Measurements from ENCODE around the gene TBC1D16. TPM values are rescaled to one million over a fixed set of nuclear protein-coding genes. Genes with fewer than 3 reads are reported as not detected.
"Not testable (repeated sequence)": the region's sequence is repeated elsewhere in the genome, so short reads cannot be mapped to it uniquely, and the experiment has no call there.

TBC1D16 gene
- total RNA-seq, 4 donors from 2014 or later, result 6.4 to 20.2 (median 11.5) TPM

GRCh38 chr17:79966681-79967080, 69.0 kb downstream of the TBC1D16 start:
- DNase-seq, result no peak
- intact Hi-C loops (cut with DNase I), result no loop called here
- Histone ChIP-seq H3K4me1 (no peaks in the 10 kb centered on the region), H3K36me3 (peaks cover 0 to 12% (median 0%) of the 10 kb centered on the region in 3 donors), H3K27me3 (no peaks in the 10 kb centered on the region), H3K27ac (no peak overlapping the region), H3K4me3 (no peak overlapping the region), H3K9me3 (no peaks in the 10 kb centered on the region)
- TF ChIP-seq, protein P1, sequence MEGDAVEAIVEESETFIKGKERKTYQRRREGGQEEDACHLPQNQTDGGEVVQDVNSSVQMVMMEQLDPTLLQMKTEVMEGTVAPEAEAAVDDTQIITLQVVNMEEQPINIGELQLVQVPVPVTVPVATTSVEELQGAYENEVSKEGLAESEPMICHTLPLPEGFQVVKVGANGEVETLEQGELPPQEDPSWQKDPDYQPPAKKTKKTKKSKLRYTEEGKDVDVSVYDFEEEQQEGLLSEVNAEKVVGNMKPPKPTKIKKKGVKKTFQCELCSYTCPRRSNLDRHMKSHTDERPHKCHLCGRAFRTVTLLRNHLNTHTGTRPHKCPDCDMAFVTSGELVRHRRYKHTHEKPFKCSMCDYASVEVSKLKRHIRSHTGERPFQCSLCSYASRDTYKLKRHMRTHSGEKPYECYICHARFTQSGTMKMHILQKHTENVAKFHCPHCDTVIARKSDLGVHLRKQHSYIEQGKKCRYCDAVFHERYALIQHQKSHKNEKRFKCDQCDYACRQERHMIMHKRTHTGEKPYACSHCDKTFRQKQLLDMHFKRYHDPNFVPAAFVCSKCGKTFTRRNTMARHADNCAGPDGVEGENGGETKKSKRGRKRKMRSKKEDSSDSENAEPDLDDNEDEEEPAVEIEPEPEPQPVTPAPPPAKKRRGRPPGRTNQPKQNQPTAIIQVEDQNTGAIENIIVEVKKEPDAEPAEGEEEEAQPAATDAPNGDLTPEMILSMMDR (IDR thresholded peaks at IDR 0.05), result no peak
- 74 to 87% methylated on average over 3 of the region's 3 CpGs for WGBS, 2 donors

DNA sequence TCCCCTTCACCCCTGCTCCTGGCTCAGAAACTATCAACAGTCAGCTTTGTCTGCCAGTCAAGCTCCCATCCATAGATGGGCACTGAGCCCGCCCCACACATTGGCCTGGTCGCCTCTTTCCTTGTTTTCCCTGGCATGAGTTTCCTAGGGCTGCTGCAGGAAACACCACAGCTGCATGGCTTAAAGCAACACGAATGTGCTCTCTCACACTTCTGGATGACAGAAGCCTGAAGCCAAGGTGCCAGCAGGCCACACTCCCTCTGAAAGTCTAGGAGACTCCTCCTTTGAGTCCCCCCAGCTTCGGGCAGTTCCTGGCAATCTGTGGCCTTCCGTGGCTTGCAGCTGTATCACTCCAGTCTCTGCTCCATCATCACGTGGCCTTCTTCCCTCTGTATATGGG, 69.9 kb downstream of the TBC1D16 start:
- intact Hi-C loops (cut with DNase I), result no loop called here
- no peaks in the 10 kb centered on the region for H3K27me3 ChIP-seq
- H3K9me3 ChIP-seq, result no peaks in the 10 kb centered on the region
- DNase-seq, result no peak
- WGBS, 2 donors, result 63 to 80% methylated on average over 3 of the region's 6 CpGs
- H3K36me3 ChIP-seq, result peaks cover 0 to 6% (median 0%) of the 10 kb centered on the region in 3 donors
- H3K27ac ChIP-seq, result no peak overlapping the region
- H3K4me1 ChIP-seq, result no peaks in the 10 kb centered on the region
- TF ChIP-seq POLR2A (IDR thresholded peaks at IDR 0.05), result no peak
- TF ChIP-seq, protein P1 (IDR thresholded peaks at IDR 0.05), result no peak
- no peak overlapping the region for H3K4me3 ChIP-seq

DNA sequence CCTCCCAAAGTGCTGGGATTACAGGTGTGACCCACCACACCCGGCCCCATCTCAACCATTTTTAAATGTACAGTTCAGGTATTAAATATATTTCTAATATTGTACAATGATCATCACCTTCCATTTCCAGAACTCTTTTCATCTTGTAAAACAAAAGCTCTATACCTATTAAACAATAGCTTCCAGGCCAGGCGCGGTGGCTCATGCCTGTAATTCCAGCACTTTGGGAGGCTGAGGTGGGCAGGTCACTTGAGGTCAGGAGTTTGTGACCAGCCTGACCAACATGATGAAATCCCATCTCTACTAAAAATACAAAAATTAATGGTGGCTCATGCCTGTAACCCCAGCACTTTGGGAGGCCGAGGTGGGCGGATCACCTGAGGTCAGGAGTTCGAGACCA, 73.2 kb downstream of the TBC1D16 start:
- H3K36me3 ChIP-seq, H3K9me3 ChIP-seq, DNase-seq: not testable (repeated sequence)

GRCh38 chr17:79961567-79961966, 74.1 kb downstream of the TBC1D16 start:
- H3K27ac ChIP-seq; H3K9me3 ChIP-seq; intact Hi-C loops (cut with DNase I); H3K4me3 ChIP-seq; DNase-seq; H3K4me1 ChIP-seq; H3K36me3 ChIP-seq; H3K27me3 ChIP-seq: not testable (repeated sequence)
- WGBS, 2 donors, result 96% methylated on average over 9 of the region's 9 CpGs

More for the DNA sequence above, 73.2 kb downstream of the TBC1D16 start:
- H3K4me3 ChIP-seq; H3K4me1 ChIP-seq; H3K27ac ChIP-seq; H3K27me3 ChIP-seq; intact Hi-C loops (cut with DNase I): not testable (repeated sequence)
- WGBS, 2 donors, result 96 to 98% methylated on average over 6 of the region's 6 CpGs

DNA sequence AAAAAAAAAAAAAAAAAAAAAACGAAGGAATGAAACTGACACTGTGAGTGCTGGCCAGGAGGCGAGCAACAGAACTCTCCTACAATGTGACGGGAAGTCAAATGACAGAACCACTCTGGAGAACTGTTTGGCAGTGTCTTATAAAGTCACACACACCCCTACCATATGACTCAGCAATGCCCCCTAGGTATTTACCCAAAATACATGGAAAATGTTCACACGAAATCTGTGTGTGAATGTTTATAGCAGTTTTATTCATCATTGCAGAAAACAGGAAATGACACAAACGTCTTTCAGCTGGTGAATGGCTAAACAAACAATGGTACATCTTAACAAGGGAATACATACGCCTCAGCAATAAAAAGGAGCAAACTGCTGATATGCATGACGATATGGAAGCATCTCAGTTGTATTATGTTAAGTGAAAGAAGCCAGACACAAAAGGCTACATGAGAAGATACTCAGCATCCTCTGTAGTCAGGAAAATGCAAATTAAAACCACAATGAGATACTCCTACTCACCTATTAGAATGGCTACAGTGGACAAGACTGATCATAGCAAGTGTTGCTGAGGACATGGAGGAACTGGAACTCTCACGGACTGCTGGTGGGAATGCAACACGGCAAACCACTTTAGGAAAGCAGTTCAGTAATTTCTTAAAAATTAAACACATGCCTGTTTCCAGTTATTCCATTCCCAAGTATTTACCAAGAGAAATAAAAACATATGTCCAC, 74.7 kb downstream of the TBC1D16 start:
- no peak for DNase-seq

DNA sequence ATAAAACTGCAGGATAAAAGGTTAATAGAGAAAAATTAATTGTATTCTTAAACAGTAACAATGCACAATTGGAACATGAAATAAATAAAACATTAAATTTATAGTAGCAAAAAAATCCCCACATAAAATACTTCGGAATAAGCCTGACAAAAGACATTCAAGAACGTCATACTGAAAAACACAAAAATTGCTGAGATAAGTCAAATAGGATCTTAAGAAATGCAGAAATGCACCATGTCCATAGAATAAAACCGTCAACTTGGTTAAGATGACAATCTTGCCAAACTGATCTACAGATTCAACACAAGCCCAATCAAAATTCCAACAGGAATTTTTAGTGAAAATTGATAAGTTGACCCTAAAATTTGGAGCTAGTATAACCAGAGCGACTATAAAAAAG, 76.6 kb downstream of the TBC1D16 start:
- Histone ChIP-seq H3K36me3 (no peaks in the 10 kb centered on the region), H3K4me1 (no peaks in the 10 kb centered on the region), H3K27me3 (no peaks in the 10 kb centered on the region), H3K4me3 (no peak overlapping the region), H3K9me3 (no peaks in the 10 kb centered on the region), H3K27ac (no peak overlapping the region)
- intact Hi-C loops (cut with DNase I), result no loop called here
- TF ChIP-seq POLR2A (IDR thresholded peaks at IDR 0.05), result no peak
- DNase-seq, result no peak
- whole genome bisulfite sequencing, 2 donors, result 86 to 90% methylated on average over 4 of the region's 4 CpGs

More for the DNA sequence above, 74.7 kb downstream of the TBC1D16 start:
- H3K36me3 ChIP-seq, result no peaks in the 10 kb centered on the region
- no peak overlapping the region for H3K27ac ChIP-seq
- H3K4me3 ChIP-seq, result no peak overlapping the region
- no peak for TF ChIP-seq POLR2A (IDR thresholded peaks at IDR 0.05)
- TF ChIP-seq, protein P1 (IDR thresholded peaks at IDR 0.05), result no peak
- no peaks in the 10 kb centered on the region for H3K27me3 ChIP-seq
- H3K9me3 ChIP-seq, result no peaks in the 10 kb centered on the region
- 60 to 68% methylated on average over 9 of the region's 9 CpGs for WGBS, 2 donors
- no peaks in the 10 kb centered on the region for H3K4me1 ChIP-seq
- intact Hi-C loops (cut with DNase I), result no loop called here

DNA sequence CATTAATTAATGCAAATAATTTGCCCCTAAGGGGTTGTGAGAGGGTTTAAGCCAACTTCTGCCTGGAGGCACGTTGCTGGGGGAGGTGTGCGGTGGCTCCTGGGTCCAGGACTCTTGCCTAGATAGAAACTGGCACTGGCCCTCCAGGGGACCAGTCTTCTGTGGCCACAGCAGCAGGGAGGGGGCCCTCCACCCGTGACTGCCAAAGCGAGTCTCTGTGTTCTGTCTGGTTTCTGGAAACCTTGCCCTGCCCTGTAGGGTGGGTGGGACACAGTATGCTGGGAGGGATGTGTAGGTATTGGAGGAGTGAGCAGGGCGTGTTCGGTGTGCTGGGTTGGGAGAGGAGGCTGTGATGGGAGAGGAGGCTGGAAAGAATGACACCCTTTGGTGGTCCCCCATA, 78.8 kb downstream of the TBC1D16 start:
- Histone ChIP-seq H3K36me3 (no peaks in the 10 kb centered on the region), H3K27ac (no peak overlapping the region), H3K4me3 (no peak overlapping the region), H3K9me3 (no peaks in the 10 kb centered on the region), H3K4me1 (peaks cover 0 to 13% (median 3%) of the 10 kb centered on the region in 3 donors), H3K27me3 (no peaks in the 10 kb centered on the region)
- DNase-seq, result no peak
- WGBS, 2 donors, result 69 to 100% methylated on average over 2 to 6 of the region's 6 CpGs
- no peak for TF ChIP-seq POLR2A (IDR thresholded peaks at IDR 0.05)
- TF ChIP-seq, protein P1 (IDR thresholded peaks at IDR 0.05), result no peak
- intact Hi-C loops (cut with DNase I), result no loop called here

GRCh38 chr17:79956441-79956735, 79.3 kb downstream of the TBC1D16 start:
- H3K9me3 ChIP-seq; H3K27ac ChIP-seq; DNase-seq; H3K27me3 ChIP-seq; H3K36me3 ChIP-seq; intact Hi-C loops (cut with DNase I); H3K4me3 ChIP-seq: not testable (repeated sequence)
- WGBS, 2 donors, result 76 to 84% methylated on average over 3 to 8 of the region's 8 CpGs
- H3K4me1 ChIP-seq, result peaks cover 2 to 17% (median 8%) of the 10 kb centered on the region in 3 donors

Measured in esophagus squamous epithelium (tissue), 5 donors.